Activated naive CD4-positive, alpha-beta T cell treated with anti-CD3 and anti-CD28 coated beads, Interleukin-2, amount 50 U/mL, for 72 hours (primary cell): ENCODE results near the gene B4GALNT1. TPM values are rescaled to one million over a fixed set of nuclear protein-coding genes. Genes with fewer than 3 reads are reported as not detected.
A peak's percentile ranks its signal among the peaks of the same experiment; 100 is the strongest.
"Not testable (repeated sequence)": the region's sequence is repeated elsewhere in the genome, so short reads cannot be mapped to it uniquely, and the experiment has no call there.

Experiments used
- ATAC-seq, 2 donors: fragments of 150-1000 bp; cut with Tn5 transposase; 2 replicates each; pipeline ENCODE4 v1.10.0; 2021; ENCODE audit warnings: mild to moderate bottlenecking in 2 of 2, moderate library complexity in 2 of 2
- DNase-seq, 2 donors: peaks; one replicate each; pipeline ENCODE4 v3.0.0; 2021 to 2022; ENCODE audit warnings: low spot score in 2 of 2
- H3K27ac Mint-ChIP-seq, 2 donors: one replicate each; pipeline ENCODE4 v1.8.0; 2022; ENCODE audit warnings: mild to moderate bottlenecking in 2 of 2, mixed read lengths in 2 of 2
- H3K36me3 Mint-ChIP-seq, 2 donors: one replicate each; pipeline ENCODE4 v1.8.0; 2022; ENCODE audit warnings: mixed read lengths in 2 of 2
- H3K9me3 Mint-ChIP-seq, 2 donors: one replicate each; pipeline ENCODE4 v1.8.0; 2022; ENCODE audit warnings: mixed read lengths in 2 of 2
- total RNA-seq, 2 donors: library from RNA; stranded (reverse); gene quantifications; one replicate each; pipeline ENCODE4 v1.2.3, GENCODE V29; 2022

The B4GALNT1 gene
- total RNA-seq, 2 donors from 2014 or later: 2.6 to 3.2 TPM

GRCh38 chr12:57645990-57646658 lies 13.1 kb upstream of the B4GALNT1 start:
- H3K36me3 Mint-ChIP-seq: peaks cover 0 to 13% of the 10 kb centered on the region in 2 donors
- DNase-seq, ATAC-seq, H3K9me3 Mint-ChIP-seq, H3K27ac Mint-ChIP-seq: not testable (repeated sequence)

DNA sequence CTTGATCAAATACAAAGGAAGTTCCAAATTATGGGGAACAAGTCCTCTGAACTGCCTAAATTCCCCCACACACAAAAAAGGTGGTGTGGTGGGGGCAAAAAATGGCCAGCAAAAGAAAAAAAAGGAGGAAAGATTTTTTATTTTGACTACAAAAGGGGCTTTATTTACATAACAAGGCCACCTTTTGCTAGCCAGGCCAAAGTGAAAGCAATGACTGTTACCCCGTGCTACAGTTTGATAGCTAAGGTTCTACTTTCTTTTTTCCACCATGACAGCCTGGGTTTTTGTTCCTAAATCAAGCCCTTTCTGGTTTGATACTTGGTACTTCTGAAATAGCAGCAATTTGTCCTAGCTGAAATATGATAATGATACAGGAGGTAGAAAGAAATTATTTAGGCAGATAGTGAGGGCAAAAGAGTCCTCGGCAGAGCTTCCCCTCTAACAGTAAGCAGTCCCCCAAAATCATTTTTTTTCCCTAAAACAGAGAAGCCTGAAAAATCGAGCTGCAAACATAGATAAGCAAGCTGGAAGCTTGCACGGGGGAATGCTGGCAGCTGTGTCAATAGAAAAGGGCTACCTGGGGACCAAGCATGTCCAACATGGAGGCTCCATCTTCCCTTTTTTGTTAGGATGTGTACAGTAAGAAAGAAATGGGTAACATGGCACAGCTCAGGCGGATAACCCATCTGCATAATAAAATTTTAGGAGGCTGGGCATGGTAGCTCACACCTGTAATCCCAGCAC lies 8.9 kb upstream of the B4GALNT1 start:
- H3K27ac Mint-ChIP-seq: no peak overlapping the region
- DNase-seq: no peak
- peaks cover 0 to 13% of the 10 kb centered on the region in 2 donors for H3K36me3 Mint-ChIP-seq
- no peak for ATAC-seq
- H3K9me3 Mint-ChIP-seq: no peaks in the 10 kb centered on the region

- Mint-ChIP-seq H3K9me3 (no peaks in the 10 kb centered on the region), H3K27ac (no peak overlapping the region), H3K36me3 (peaks cover 0 to 5% of the 10 kb centered on the region in 2 donors)
- no peak for ATAC-seq
- DNase-seq: no peak
Observed at GRCh38 chr12:57640175-57641042, 7.4 kb upstream of the B4GALNT1 start.

GRCh38 chr12:57638096-57638495 lies 5.1 kb upstream of the B4GALNT1 start:
- no peak overlapping the region for H3K27ac Mint-ChIP-seq
- H3K36me3 Mint-ChIP-seq: no peaks in the 10 kb centered on the region
- DNase-seq (no peak), ATAC-seq (no peak)
- no peaks in the 10 kb centered on the region for H3K9me3 Mint-ChIP-seq

DNA sequence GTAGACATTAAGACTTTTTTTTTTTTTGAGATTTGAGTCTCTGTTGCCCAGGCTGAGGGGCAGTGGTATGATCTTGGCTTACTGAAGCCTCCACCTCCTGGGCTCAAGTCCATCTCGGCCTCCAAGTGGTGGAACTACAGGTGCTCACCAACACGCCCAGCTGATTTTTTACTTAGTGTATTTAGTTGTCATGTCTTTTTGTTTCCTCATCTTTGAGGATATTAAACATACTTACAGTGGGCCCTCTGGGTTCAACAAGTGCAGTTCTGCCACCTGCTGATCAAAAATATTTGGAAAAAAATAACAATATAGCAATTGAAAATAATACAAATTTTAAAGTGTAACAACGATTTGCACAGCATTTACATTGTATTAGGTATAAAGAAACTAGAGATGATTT lies 4.4 kb upstream of the B4GALNT1 start:
- DNase-seq: no peak
- H3K27ac Mint-ChIP-seq: no peak overlapping the region

GRCh38 chr12:57636731-57637130 lies 3.7 kb upstream of the B4GALNT1 start:
- H3K27ac Mint-ChIP-seq, ATAC-seq, DNase-seq: not testable (repeated sequence)

More for the DNA sequence above, 4.4 kb upstream of the B4GALNT1 start:
- no peaks in the 10 kb centered on the region for H3K36me3 Mint-ChIP-seq
- no peak for ATAC-seq
- H3K9me3 Mint-ChIP-seq: no peaks in the 10 kb centered on the region

GRCh38 chr12:57632073-57632957 lies 686 bp downstream of the B4GALNT1 start:
- ATAC-seq (peak; percentile 38 to 57), DNase-seq (peak in 1 of 2 donors; percentile 41)
- Mint-ChIP-seq H3K36me3 (no peaks in the 10 kb centered on the region), H3K27ac (no peak overlapping the region), H3K9me3 (no peaks in the 10 kb centered on the region)

More at GRCh38 chr12:57636731-57637130, 3.7 kb upstream of the B4GALNT1 start:
- H3K36me3 Mint-ChIP-seq, H3K9me3 Mint-ChIP-seq: not testable (repeated sequence)

DNA sequence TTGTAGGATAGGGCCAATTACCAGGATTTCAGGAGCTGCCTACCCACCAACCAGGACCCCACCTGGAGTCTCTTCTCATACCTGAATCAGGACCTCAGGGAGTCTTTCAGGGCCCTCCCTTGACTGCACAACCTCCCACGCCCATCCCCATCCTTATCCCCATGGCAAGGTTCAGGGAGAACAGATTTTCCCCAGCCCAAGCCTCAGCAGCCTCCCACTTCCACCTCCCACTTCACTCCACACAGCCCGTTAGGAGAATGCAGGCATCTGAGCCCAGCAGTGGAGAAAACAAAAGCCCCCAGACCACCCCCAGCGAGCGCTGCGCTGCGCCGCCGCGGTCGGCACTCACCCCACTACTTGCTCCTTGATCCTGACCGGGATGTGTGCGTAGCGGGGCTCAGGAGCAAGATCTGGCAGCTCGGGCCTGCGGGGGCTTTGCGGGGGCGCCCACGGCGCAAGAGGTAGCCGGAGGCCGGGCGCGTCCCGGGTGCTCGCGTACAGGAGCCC lies 1.4 kb downstream of the B4GALNT1 start:
- Mint-ChIP-seq H3K36me3 (no peaks in the 10 kb centered on the region), H3K27ac (no peak overlapping the region), H3K9me3 (no peaks in the 10 kb centered on the region)
- ATAC-seq (no peak), DNase-seq (no peak)

- no peaks in the 10 kb centered on the region for H3K36me3 Mint-ChIP-seq
- no peak overlapping the region for H3K27ac Mint-ChIP-seq
- peak in 1 of 2 donors; percentile 2 for DNase-seq
- ATAC-seq: no peak
- no peaks in the 10 kb centered on the region for H3K9me3 Mint-ChIP-seq
Observed at GRCh38 chr12:57630891-57631433, 2.0 kb downstream of the B4GALNT1 start.

- ATAC-seq (no peak), DNase-seq (peak in 1 of 2 donors; percentile 7)
- no peaks in the 10 kb centered on the region for H3K9me3 Mint-ChIP-seq
- no peak overlapping the region for H3K27ac Mint-ChIP-seq
- H3K36me3 Mint-ChIP-seq: no peaks in the 10 kb centered on the region
Observed at GRCh38 chr12:57629897-57630471, 3.0 kb downstream of the B4GALNT1 start.

- Mint-ChIP-seq H3K36me3 (no peaks in the 10 kb centered on the region), H3K27ac (no peak overlapping the region), H3K9me3 (no peaks in the 10 kb centered on the region)
- peak in 1 of 2 donors; percentile 2 for DNase-seq
- no peak for ATAC-seq
Observed at GRCh38 chr12:57628280-57629191, 4.5 kb downstream of the B4GALNT1 start.

DNA sequence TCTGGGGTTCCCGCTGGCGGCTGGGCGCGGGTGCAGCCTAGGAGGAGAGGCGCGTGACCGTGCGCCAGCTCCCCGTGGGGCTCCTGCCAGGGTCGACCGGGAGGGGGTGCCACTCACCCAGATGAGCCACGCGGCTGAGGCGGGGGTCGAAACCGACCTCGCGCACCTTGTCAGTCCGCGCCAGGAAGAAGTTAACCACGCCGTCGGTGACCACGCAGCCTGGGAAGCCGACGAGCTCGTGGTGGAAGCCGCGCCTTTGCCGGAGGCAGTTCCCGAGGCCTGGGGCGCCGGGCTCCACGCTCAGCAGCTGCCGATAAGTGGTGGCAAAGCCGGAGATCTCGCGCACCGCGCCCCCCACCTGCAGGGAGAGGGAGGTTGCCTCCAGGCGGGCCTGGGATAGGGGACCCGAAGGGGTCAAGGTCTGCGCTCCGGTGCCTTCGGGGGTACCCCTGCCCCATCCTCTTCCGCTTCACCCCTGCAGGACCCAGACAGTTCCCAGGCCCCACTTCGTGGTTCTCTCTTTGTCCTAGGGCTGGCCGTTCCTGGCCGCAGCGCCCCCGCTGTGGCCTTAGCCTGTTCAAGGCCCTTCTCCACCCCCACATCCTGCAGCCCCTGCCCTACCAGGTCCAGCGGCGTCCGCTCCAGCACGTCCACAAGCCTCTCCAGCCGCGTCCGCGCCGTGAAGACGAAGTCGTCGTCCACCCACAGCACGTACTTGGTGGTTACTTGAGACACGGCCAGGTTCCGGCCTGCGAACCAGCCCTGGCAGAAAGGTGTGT lies 5.3 kb downstream of the B4GALNT1 start:
- Mint-ChIP-seq H3K27ac (no peak overlapping the region), H3K9me3 (no peaks in the 10 kb centered on the region), H3K36me3 (no peaks in the 10 kb centered on the region)
- peak in 1 of 2 donors; percentile 50 for DNase-seq
- peak; percentile 33 to 69 for ATAC-seq

GRCh38 chr12:57626921-57627445 lies 6.0 kb downstream of the B4GALNT1 start:
- no peaks in the 10 kb centered on the region for H3K9me3 Mint-ChIP-seq
- ATAC-seq (no peak), DNase-seq (peak in 1 of 2 donors; percentile 1)
- H3K36me3 Mint-ChIP-seq: no peaks in the 10 kb centered on the region
- no peak overlapping the region for H3K27ac Mint-ChIP-seq
